DOHH2 (cell line): Measurements from ENCODE around the gene NCOR2.

Source experiments
- H3F3A ChIP-seq: fragments of 200-600 bp; sonication (generic), shearing (Covaris generic); 2 replicates; pipeline ENCODE4 v1.6.0; 2016; ENCODE audit warnings: antibody characterized with exemption, mild to moderate bottlenecking; ENCODE audit not compliant: control insufficient read depth, insufficient read depth
- H3K27ac ChIP-seq: fragments of 200-600 bp; sonication (generic); 2 replicates; pipeline ENCODE4 v1.5.1; 2014; ENCODE audit warnings: low read depth, mild to moderate bottlenecking, low read length, moderate library complexity
- H3K27me3 ChIP-seq: fragments of 200-600 bp; sonication (generic); 2 replicates; pipeline ENCODE4 v1.6.1; 2014; ENCODE audit warnings: mild to moderate bottlenecking, low read length, mixed read lengths; ENCODE audit not compliant: control insufficient read depth
- H3K36me3 ChIP-seq: fragments of 200-600 bp; sonication (generic); 2 replicates; pipeline ENCODE4 v1.6.1; 2014; ENCODE audit warnings: mild to moderate bottlenecking, low read length, moderate library complexity, mixed read lengths; ENCODE audit not compliant: control insufficient read depth
- H3K4me1 ChIP-seq: fragments of 200-600 bp; sonication (generic); 2 replicates; pipeline ENCODE4 v1.6.1; 2014; ENCODE audit warnings: mild to moderate bottlenecking, low read length, mixed read lengths; ENCODE audit not compliant: control insufficient read depth
- H3K4me2 ChIP-seq: fragments of 200-600 bp; sonication (generic); 2 replicates; pipeline ENCODE4 v1.6.0; 2014; ENCODE audit warnings: mild to moderate bottlenecking, low read length, moderate library complexity
- H3K4me3 ChIP-seq: fragments of 200-600 bp; sonication (generic); 2 replicates; pipeline ENCODE4 v1.5.1; 2014; ENCODE audit warnings: mild to moderate bottlenecking, low read length, mixed read lengths
- H3K79me2 ChIP-seq: fragments of 200-600 bp; sonication (generic); 2 replicates; pipeline ENCODE4 v1.6.1; 2014; ENCODE audit warnings: mild to moderate bottlenecking, low read length, mixed read lengths; ENCODE audit not compliant: control insufficient read depth
- H3K9me2 ChIP-seq: fragments of 200-600 bp; sonication (generic); replicated peaks from 2 replicates; pipeline ENCODE4 v1.6.1; 2014; ENCODE audit warnings: mild to moderate bottlenecking, low read length, mixed read lengths; ENCODE audit not compliant: control insufficient read depth
- H3K9me3 ChIP-seq: fragments of 200-600 bp; sonication (generic); 2 replicates; pipeline ENCODE4 v1.6.1; 2014; ENCODE audit warnings: antibody characterized with exemption, low read length, mixed read lengths; ENCODE audit not compliant: control insufficient read depth, insufficient read depth
- H4K20me1 ChIP-seq: fragments of 200-600 bp; sonication (generic); 2 replicates; pipeline ENCODE4 v1.6.0; 2014; ENCODE audit warnings: low read depth, mild to moderate bottlenecking, antibody characterized with exemption, low read length, moderate library complexity; ENCODE audit not compliant: control insufficient read depth, insufficient read depth
- CTCF ChIP-seq: fragments of 200-600 bp; sonication (generic); IDR thresholded peaks from one replicate; pipeline ENCODE4 v1.5.1; 2014; ENCODE audit warnings: antibody characterized with exemption, mild to moderate bottlenecking, low read depth, low read length; ENCODE audit not compliant: poor library complexity, severe bottlenecking
- EZH2phosphoT487 ChIP-seq: fragments of 200-600 bp; sonication (generic); IDR thresholded peaks from 2 replicates; pipeline ENCODE4 v1.6.1; 2017; ENCODE audit warnings: borderline replicate concordance, mild to moderate bottlenecking, antibody characterized with exemption, low read length, moderate library complexity, mixed read lengths

Gene NCOR2

GRCh38 chr12:124541322-124541721 is 26.1 kb downstream of the NCOR2 start:
- H3K36me3 ChIP-seq = no peaks in the 10 kb centered on the region
- H3K4me3 ChIP-seq = no peak overlapping the region
- no peaks in the 10 kb centered on the region for H3K9me3 ChIP-seq
- no peak for TF ChIP-seq CTCF
- TF ChIP-seq EZH2phosphoT487 = no peak
- H4K20me1 ChIP-seq = peaks cover 46% of the 10 kb centered on the region
- H3K27me3 ChIP-seq = no peaks in the 10 kb centered on the region
- no peaks in the 10 kb centered on the region; the same call in 1 of the 2 replicates for H3F3A ChIP-seq
- no peak overlapping the region for H3K27ac ChIP-seq
- peaks cover 46% of the 10 kb centered on the region for H3K4me1 ChIP-seq
- H3K9me2 ChIP-seq = no peaks in the 10 kb centered on the region
- no peak overlapping the region for H3K4me2 ChIP-seq
- H3K79me2 ChIP-seq = peaks cover 92% of the 10 kb centered on the region

GRCh38 chr12:124539084-124540041 is 28.0 kb downstream of the NCOR2 start:
- no peak for TF ChIP-seq CTCF
- no peak for TF ChIP-seq EZH2phosphoT487
- Histone ChIP-seq H3K9me3 (no peaks in the 10 kb centered on the region), H3K27me3 (no peaks in the 10 kb centered on the region), H3F3A (no peaks in the 10 kb centered on the region; the same call in 1 of the 2 replicates), H3K27ac (no peak overlapping the region), H4K20me1 (peaks cover 31% of the 10 kb centered on the region), H3K9me2 (no peaks in the 10 kb centered on the region), H3K4me2 (no peak overlapping the region), H3K79me2 (peaks cover 92% of the 10 kb centered on the region), H3K4me1 (peaks cover 26% of the 10 kb centered on the region), H3K4me3 (no peak overlapping the region), H3K36me3 (no peaks in the 10 kb centered on the region; the same call in 1 of the 2 replicates)

GRCh38 chr12:124538194-124539082 is 29.0 kb downstream of the NCOR2 start:
- Histone ChIP-seq H3K9me3 (no peaks in the 10 kb centered on the region), H4K20me1 (peaks cover 24% of the 10 kb centered on the region), H3K9me2 (no peaks in the 10 kb centered on the region), H3K4me2 (no peak overlapping the region), H3K79me2 (peaks cover 89% of the 10 kb centered on the region), H3K36me3 (no peaks in the 10 kb centered on the region; the same call in 1 of the 2 replicates), H3K4me1 (peaks cover 17% of the 10 kb centered on the region), H3F3A (no peaks in the 10 kb centered on the region), H3K27ac (no peak overlapping the region), H3K27me3 (no peaks in the 10 kb centered on the region), H3K4me3 (no peak overlapping the region)
- no peak for TF ChIP-seq EZH2phosphoT487
- TF ChIP-seq CTCF = no peak
